Panc1 (cell line): ENCODE results near the gene NTRK3. TPM values are rescaled to one million over a fixed set of nuclear protein-coding genes. Genes with fewer than 3 reads are reported as not detected.

Experiments used
- ATAC-seq: fragments of 200-7000 bp; cut with Tn5 transposase; 2 replicates; pipeline ENCODE4 v1.9.1; 2020; ENCODE audit warnings: mild to moderate bottlenecking, moderate library complexity
- BruUV-seq: library from RNA; stranded (reverse); fragments of 400-500 nt; replicated peaks from 2 replicates; lab custom pipeline; 2021; lab: Mats Ljungman, UMichigan
- CTCF ChIA-PET: fragments of 300-600 bp; sonication (Branson Sonifier 250); formaldehyde crosslinking; loops from one replicate; lab custom pipeline; 2022; ENCODE audit warnings: antibody characterized with exemption; lab: Charles Lee
- POLR2A ChIA-PET: fragments of 300-600 bp; sonication (Branson Sonifier 250); formaldehyde crosslinking; loops from one replicate; lab custom pipeline; 2022; ENCODE audit warnings: antibody characterized with exemption; lab: Charles Lee
- DNase-seq: peaks from one replicate; pipeline ENCODE4 v3.0.0-alpha.2; 2010; ENCODE audit warnings: low read depth, low spot score
- H3K27ac ChIP-seq: 2 replicates; pipeline ENCODE4 v1.5.1; 2011; ENCODE audit warnings: mild to moderate bottlenecking, low read length, inconsistent platforms
- H3K27me3 ChIP-seq: fragments of 200-500 bp; sonication (Bioruptor generic); 2 replicates; pipeline ENCODE4 v1.6.0; 2014; ENCODE audit warnings: low read length, inconsistent platforms; ENCODE audit not compliant: control insufficient read depth, insufficient read depth
- H3K36me3 ChIP-seq: fragments of 200-500 bp; sonication (Bioruptor generic); 2 replicates; pipeline ENCODE4 v1.5.1; 2014; ENCODE audit warnings: inconsistent platforms, mild to moderate bottlenecking, low read length, moderate library complexity; ENCODE audit not compliant: control insufficient read depth, insufficient read depth
- H3K4me1 ChIP-seq: 2 replicates; pipeline ENCODE4 v1.5.1; 2011; ENCODE audit warnings: inconsistent platforms, mild to moderate bottlenecking, low read length, moderate library complexity; ENCODE audit not compliant: control insufficient read depth, insufficient read depth
- H3K4me3 ChIP-seq, 2 experiments: 2 replicates each; pipeline ENCODE4 v1.5.1; 2011 to 2012; ENCODE audit warnings: low read depth in 2 of 2, low read length in 2 of 2, mild to moderate bottlenecking in 2 of 2, inconsistent platforms in 1 of 2, moderate library complexity in 1 of 2
- H3K9me3 ChIP-seq: fragments of 200-500 bp; sonication (Bioruptor generic); 2 replicates; pipeline ENCODE4 v1.5.1; 2014; ENCODE audit warnings: low read depth, mild to moderate bottlenecking, inconsistent platforms, low read length, moderate library complexity; ENCODE audit not compliant: control insufficient read depth, insufficient read depth
- POLR2AphosphoS5 ChIP-seq: IDR thresholded peaks from 2 replicates; pipeline ENCODE4 v1.6.1; 2012; ENCODE audit warnings: mild to moderate bottlenecking, low read depth, low read length, moderate library complexity
- SIN3A ChIP-seq: IDR thresholded peaks from 2 replicates; pipeline ENCODE4 v1.6.1; 2012; ENCODE audit warnings: low read depth, mild to moderate bottlenecking, low read length, moderate library complexity, borderline replicate concordance; ENCODE audit not compliant: insufficient read depth
- TCF7L2 ChIP-seq: IDR thresholded peaks from 2 replicates; pipeline ENCODE4 v1.6.1; 2011; ENCODE audit warnings: mild to moderate bottlenecking, low read depth, low read length, inconsistent platforms
- in situ Hi-C: cut with HindIII; loops from 2 replicates; pipeline ENCODE4 v1.10.0; 2016; ENCODE audit warnings: low sequenced_read_pairs, low pct_unique_long_range_greater_than_20kb
- intact Hi-C: fragments of 100-400 bp; cut with micrococcal nuclease; formaldehyde crosslinking; loops from one replicate; pipeline ENCODE4 v1.10.0; 2022; ENCODE audit not compliant: unreplicated experiment
- total RNA-seq: library from RNA; stranded (reverse); gene quantifications from one replicate; pipeline ENCODE4 v1.2.1, GENCODE V29; 2021; ENCODE audit not compliant: unreplicated experiment
- TF ChIP-seq, protein P1 (sequence below): fragments of 450-650 bp; IDR thresholded peaks from 2 replicates; pipeline ENCODE4 v1.5.1; 2017; ENCODE audit warnings: mild to moderate bottlenecking
- TF ChIP-seq, protein P2 (sequence below), 2 experiments: IDR thresholded peaks; 2 replicates each; pipeline ENCODE4 v1.6.1; 2011 to 2012; ENCODE audit warnings: low read depth in 2 of 2, control low read depth in 1 of 2, low read length in 1 of 2, mild to moderate bottlenecking in 1 of 2, moderate library complexity in 1 of 2; ENCODE audit not compliant: insufficient read depth in 1 of 2

NTRK3 gene
- total RNA-seq, 1 experiment from 2014 or later = not detected

DNA sequence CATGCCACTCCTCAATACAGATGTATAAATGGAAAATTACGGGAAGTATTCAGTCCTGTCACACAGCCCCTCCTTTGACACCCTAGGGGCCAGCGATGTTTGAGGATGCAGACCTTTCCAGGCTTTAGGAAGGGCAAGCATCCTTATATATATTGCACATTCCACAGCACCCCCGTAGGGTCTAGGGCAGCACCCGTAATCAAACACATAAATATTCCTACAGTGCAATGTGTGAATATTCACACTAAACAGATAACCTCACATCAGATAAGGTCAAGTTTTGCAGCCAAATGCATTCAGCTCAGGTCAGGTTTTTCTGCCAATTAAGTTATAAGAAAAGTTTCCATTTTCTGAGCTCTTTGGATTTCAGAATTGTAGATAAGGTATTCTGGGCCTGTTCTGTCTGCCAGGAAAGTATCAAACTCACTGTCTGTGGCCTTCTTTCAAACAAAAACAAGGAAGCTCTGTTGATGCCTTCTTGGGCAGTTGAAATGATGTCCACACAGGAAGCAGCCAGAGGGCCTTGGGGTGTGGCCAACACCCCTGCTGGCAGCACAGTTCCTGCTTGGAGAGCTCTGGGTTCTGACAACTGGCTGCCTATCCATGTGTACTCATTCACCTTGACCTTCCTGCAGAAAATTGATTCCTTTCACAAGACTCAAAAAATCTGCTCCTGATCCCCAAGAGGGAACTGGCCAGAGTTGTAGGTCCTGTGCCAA lies 427.0 kb downstream of the NTRK3 start:
- Histone ChIP-seq H3K4me3 (no peak overlapping the region), H3K36me3 (no peaks in the 10 kb centered on the region), H3K9me3 (no peaks in the 10 kb centered on the region), H3K4me1 (no peaks in the 10 kb centered on the region), H3K27me3 (no peaks in the 10 kb centered on the region), H3K27ac (no peak overlapping the region)
- DNase-seq = no peak
- no peak for ATAC-seq
- intact Hi-C loops = no loop called here
- in situ Hi-C loops = no loop called here
- no TSS peak for BruUV-seq
- POLR2A ChIA-PET = no interaction called here
- TF ChIP-seq SIN3A (no peak), POLR2AphosphoS5 (no peak)
- CTCF ChIA-PET = interaction anchor here (0.6 kb wide), 1 partner anchor 49 kb away, joined by 3 read pairs; no protein-coding TSS in a partner anchor

DNA sequence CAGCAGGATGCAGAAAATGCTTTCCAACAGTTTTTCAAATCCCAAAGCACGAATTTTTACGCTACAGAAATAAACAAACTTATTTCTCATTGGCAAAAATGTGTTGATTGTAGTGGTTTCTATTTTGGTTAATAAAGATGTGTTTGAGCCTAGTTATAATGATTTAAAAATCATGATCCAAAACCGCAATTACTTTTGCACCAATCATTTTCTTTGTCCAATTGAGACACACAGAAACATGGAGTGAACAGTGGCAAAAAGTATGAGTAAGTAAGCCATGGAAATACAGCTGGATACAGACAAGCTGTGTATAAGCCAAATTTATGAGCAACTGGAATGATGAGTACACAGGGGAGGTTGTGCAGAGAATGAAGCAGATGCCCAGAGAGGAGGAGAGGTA lies 427.9 kb downstream of the NTRK3 start:
- ChIA-PET POLR2A (interaction anchor here (0.6 kb wide), 1 partner anchor 9 kb away, joined by 4 read pairs; no protein-coding TSS in a partner anchor), CTCF (no interaction called here)
- Histone ChIP-seq H3K27me3 (no peaks in the 10 kb centered on the region), H3K4me3 (no peak overlapping the region), H3K4me1 (no peaks in the 10 kb centered on the region), H3K9me3 (no peaks in the 10 kb centered on the region), H3K36me3 (no peaks in the 10 kb centered on the region), H3K27ac (no peak overlapping the region)
- ATAC-seq (no peak), DNase-seq (no peak)
- in situ Hi-C loops = no loop called here
- intact Hi-C loops = no loop called here
- TF ChIP-seq POLR2AphosphoS5 = no peak
- no peak for TF ChIP-seq TCF7L2
- TF ChIP-seq, protein P1, sequence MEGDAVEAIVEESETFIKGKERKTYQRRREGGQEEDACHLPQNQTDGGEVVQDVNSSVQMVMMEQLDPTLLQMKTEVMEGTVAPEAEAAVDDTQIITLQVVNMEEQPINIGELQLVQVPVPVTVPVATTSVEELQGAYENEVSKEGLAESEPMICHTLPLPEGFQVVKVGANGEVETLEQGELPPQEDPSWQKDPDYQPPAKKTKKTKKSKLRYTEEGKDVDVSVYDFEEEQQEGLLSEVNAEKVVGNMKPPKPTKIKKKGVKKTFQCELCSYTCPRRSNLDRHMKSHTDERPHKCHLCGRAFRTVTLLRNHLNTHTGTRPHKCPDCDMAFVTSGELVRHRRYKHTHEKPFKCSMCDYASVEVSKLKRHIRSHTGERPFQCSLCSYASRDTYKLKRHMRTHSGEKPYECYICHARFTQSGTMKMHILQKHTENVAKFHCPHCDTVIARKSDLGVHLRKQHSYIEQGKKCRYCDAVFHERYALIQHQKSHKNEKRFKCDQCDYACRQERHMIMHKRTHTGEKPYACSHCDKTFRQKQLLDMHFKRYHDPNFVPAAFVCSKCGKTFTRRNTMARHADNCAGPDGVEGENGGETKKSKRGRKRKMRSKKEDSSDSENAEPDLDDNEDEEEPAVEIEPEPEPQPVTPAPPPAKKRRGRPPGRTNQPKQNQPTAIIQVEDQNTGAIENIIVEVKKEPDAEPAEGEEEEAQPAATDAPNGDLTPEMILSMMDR = no peak
- TF ChIP-seq SIN3A = no peak
- TF ChIP-seq, protein P2, sequence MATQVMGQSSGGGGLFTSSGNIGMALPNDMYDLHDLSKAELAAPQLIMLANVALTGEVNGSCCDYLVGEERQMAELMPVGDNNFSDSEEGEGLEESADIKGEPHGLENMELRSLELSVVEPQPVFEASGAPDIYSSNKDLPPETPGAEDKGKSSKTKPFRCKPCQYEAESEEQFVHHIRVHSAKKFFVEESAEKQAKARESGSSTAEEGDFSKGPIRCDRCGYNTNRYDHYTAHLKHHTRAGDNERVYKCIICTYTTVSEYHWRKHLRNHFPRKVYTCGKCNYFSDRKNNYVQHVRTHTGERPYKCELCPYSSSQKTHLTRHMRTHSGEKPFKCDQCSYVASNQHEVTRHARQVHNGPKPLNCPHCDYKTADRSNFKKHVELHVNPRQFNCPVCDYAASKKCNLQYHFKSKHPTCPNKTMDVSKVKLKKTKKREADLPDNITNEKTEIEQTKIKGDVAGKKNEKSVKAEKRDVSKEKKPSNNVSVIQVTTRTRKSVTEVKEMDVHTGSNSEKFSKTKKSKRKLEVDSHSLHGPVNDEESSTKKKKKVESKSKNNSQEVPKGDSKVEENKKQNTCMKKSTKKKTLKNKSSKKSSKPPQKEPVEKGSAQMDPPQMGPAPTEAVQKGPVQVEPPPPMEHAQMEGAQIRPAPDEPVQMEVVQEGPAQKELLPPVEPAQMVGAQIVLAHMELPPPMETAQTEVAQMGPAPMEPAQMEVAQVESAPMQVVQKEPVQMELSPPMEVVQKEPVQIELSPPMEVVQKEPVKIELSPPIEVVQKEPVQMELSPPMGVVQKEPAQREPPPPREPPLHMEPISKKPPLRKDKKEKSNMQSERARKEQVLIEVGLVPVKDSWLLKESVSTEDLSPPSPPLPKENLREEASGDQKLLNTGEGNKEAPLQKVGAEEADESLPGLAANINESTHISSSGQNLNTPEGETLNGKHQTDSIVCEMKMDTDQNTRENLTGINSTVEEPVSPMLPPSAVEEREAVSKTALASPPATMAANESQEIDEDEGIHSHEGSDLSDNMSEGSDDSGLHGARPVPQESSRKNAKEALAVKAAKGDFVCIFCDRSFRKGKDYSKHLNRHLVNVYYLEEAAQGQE (IDR thresholded peaks at IDR 0.05; ENCODE audit: insufficient read depth in 1 of 2, low read depth in 2 of 2, low read length in 1 of 2) = no peak
- BruUV-seq = no TSS peak

DNA sequence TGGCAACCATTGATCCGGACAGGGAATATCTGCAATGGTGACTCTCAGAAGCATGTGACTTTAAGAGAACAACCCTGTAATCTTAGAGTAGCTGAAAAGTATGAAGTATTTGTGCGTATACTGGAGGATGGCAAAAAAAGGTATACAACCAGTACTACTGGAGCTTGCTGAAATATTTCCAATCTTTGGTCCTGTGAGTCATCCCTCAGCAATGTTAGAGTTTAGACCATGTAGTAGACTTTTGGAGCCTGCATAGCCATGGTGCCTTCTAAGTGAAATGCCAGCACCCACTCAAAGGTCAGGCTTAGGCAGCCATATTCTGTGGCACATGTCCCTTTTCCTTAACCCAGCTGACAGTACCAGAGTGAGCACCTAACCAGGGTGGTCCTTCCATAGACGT lies 429.4 kb downstream of the NTRK3 start:
- ChIA-PET POLR2A (no interaction called here), CTCF (no interaction called here)
- in situ Hi-C loops (no loop called here), intact Hi-C loops (no loop called here)
- ATAC-seq = no peak
- no peaks in the 10 kb centered on the region for H3K36me3 ChIP-seq
- DNase-seq = no peak
- TF ChIP-seq TCF7L2 (no peak), SIN3A (no peak), POLR2AphosphoS5 (no peak)
- TF ChIP-seq, protein P1 = no peak
- TF ChIP-seq, protein P2 (IDR thresholded peaks at IDR 0.05; ENCODE audit: insufficient read depth in 1 of 2, low read depth in 2 of 2, low read length in 1 of 2) = no peak
- no peak overlapping the region for H3K27ac ChIP-seq
- H3K27me3 ChIP-seq = no peaks in the 10 kb centered on the region
- no peaks in the 10 kb centered on the region for H3K9me3 ChIP-seq
- BruUV-seq = no TSS peak
- no peak overlapping the region for H3K4me3 ChIP-seq
- H3K4me1 ChIP-seq = no peaks in the 10 kb centered on the region
